Fibroblast of lung (primary cell): ENCODE measurements around the gene REXO5. TPM values are rescaled to one million over a fixed set of nuclear protein-coding genes. Genes with fewer than 3 reads are reported as not detected.

ENCODE experiments used
- DNase-seq, 2 donors: peaks; one replicate each; pipeline versions ENCODE4 v3.0.0 to v3.0.0-alpha.2; 2010; ENCODE audit warnings: low read depth in 2 of 2
- H2AFZ ChIP-seq: 2 replicates; pipeline ENCODE4 v1.5.1; 2012; ENCODE audit warnings: low read length, control low read depth, inconsistent platforms
- H3K27ac ChIP-seq: 2 replicates; pipeline ENCODE4 v1.5.1; 2011; ENCODE audit warnings: low read length, control low read depth; ENCODE audit not compliant: insufficient read depth
- H3K27me3 ChIP-seq: 2 replicates; pipeline ENCODE4 v1.5.1; 2011; ENCODE audit warnings: mild to moderate bottlenecking, low read length; ENCODE audit not compliant: control insufficient read depth, insufficient read depth
- H3K36me3 ChIP-seq: 2 replicates; pipeline ENCODE4 v1.5.1; 2011; ENCODE audit warnings: low read length; ENCODE audit not compliant: control insufficient read depth, insufficient read depth
- H3K4me1 ChIP-seq: 2 replicates; pipeline ENCODE4 v1.5.1; 2011; ENCODE audit warnings: low read length; ENCODE audit not compliant: control insufficient read depth, insufficient read depth; ENCODE audit errors: extremely low read depth
- H3K4me2 ChIP-seq: 2 replicates; pipeline ENCODE4 v1.5.1; 2011; ENCODE audit warnings: low read length, control low read depth; ENCODE audit not compliant: insufficient read depth; ENCODE audit errors: extremely low read depth
- H3K4me3 ChIP-seq, 4 experiments: fragments of 200-600 bp in 1 of 4; sonication (generic) in 1 of 4; replicated peaks in 1 of 4; 2 replicates each; pipeline ENCODE4 v1.5.1; 2011 to 2016; ENCODE audit warnings: low read length in 4 of 4, low read depth in 3 of 4, mild to moderate bottlenecking in 3 of 4, control low read depth in 2 of 4, inconsistent platforms in 1 of 4, mixed read lengths in 1 of 4; ENCODE audit not compliant: insufficient read depth in 1 of 4; ENCODE audit errors: control extremely low read depth in 1 of 4
- H3K79me2 ChIP-seq: 2 replicates; pipeline ENCODE4 v1.5.1; 2012; ENCODE audit warnings: mild to moderate bottlenecking, low read length, inconsistent platforms; ENCODE audit not compliant: control insufficient read depth, insufficient read depth
- H3K9ac ChIP-seq: 2 replicates; pipeline ENCODE4 v1.5.1; 2011; ENCODE audit warnings: mild to moderate bottlenecking, low read length, control low read depth; ENCODE audit not compliant: insufficient read depth
- H3K9me3 ChIP-seq: 2 replicates; pipeline ENCODE4 v1.5.1; 2012; ENCODE audit warnings: low read depth, low read length; ENCODE audit not compliant: control insufficient read depth, insufficient read depth
- H4K20me1 ChIP-seq: 2 replicates; pipeline ENCODE4 v1.5.1; 2011; ENCODE audit warnings: low read length; ENCODE audit not compliant: control insufficient read depth, insufficient read depth; ENCODE audit errors: extremely low read depth
- EZH2 ChIP-seq: IDR thresholded peaks from 2 replicates; pipeline ENCODE4 v1.5.1; 2012; ENCODE audit warnings: low read length, control low read depth, mild to moderate bottlenecking; ENCODE audit errors: missing control alignments
- polyA plus RNA-seq, 2 donors: library from polyadenylated mRNA; depleted of rRNA in 1 of 2; stranded (reverse) in 1 of 2; unstranded in 1 of 2; fragments of >200 nt; gene quantifications; 2 replicates each; pipeline ENCODE4 v1.2.1, GENCODE V29; 2011 to 2012; ENCODE audit warnings: missing spikeins in 1 of 2
- total RNA-seq: library from RNA; depleted of rRNA; stranded (reverse); fragments of >200 nt; gene quantifications from 2 replicates; pipeline ENCODE4 v1.2.1, GENCODE V29; 2014
- TF ChIP-seq, protein P1 (sequence below), 2 donors: IDR thresholded peaks in 1 of 2; conservative IDR thresholded peaks in 1 of 2; 1 replicate in 1 of 2; 2 replicates in 1 of 2; pipeline ENCODE4 v1.5.1; 2011 to 2012; ENCODE audit warnings: low read length in 2 of 2, control low read depth in 1 of 2, inconsistent platforms in 1 of 2, low read depth in 1 of 2, mild to moderate bottlenecking in 1 of 2

The REXO5 gene
- total and polyA plus RNA-seq, 2 donors (not counting 1 experiment from before 2014, with no cell fraction given) = 5.6 to 9.1 TPM

DNA sequence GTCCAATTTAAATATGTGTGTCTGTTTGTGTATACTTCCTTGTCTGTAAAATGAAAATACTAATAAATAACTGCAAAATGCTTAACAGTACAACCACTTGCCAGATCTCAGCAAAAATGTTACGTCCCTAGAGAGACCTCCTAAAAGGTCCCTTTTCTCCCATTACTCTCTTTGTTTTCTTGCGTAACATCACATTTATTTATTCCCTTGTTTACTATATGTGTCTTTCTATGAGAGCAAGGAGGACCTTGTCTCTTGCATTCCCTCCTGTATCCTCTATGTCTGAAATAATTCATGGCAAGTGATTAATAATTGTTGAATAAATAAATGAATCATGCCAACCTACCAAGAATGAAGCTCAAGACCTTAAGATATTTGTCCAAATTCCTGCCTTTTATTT lies 40.6 kb upstream of the REXO5 start:
- Histone ChIP-seq H4K20me1 (no peaks in the 10 kb centered on the region), H2AFZ (no peak overlapping the region), H3K4me2 (no peak overlapping the region), H3K36me3 (no peaks in the 10 kb centered on the region), H3K79me2 (no peaks in the 10 kb centered on the region), H3K27me3 (no peaks in the 10 kb centered on the region), H3K4me1 (no peaks in the 10 kb centered on the region), H3K9me3 (no peaks in the 10 kb centered on the region), H3K9ac (no peak overlapping the region), H3K4me3 (no peak overlapping the region), H3K27ac (no peak overlapping the region)
- no peak for TF ChIP-seq EZH2
- TF ChIP-seq, protein P1, sequence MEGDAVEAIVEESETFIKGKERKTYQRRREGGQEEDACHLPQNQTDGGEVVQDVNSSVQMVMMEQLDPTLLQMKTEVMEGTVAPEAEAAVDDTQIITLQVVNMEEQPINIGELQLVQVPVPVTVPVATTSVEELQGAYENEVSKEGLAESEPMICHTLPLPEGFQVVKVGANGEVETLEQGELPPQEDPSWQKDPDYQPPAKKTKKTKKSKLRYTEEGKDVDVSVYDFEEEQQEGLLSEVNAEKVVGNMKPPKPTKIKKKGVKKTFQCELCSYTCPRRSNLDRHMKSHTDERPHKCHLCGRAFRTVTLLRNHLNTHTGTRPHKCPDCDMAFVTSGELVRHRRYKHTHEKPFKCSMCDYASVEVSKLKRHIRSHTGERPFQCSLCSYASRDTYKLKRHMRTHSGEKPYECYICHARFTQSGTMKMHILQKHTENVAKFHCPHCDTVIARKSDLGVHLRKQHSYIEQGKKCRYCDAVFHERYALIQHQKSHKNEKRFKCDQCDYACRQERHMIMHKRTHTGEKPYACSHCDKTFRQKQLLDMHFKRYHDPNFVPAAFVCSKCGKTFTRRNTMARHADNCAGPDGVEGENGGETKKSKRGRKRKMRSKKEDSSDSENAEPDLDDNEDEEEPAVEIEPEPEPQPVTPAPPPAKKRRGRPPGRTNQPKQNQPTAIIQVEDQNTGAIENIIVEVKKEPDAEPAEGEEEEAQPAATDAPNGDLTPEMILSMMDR (conservative IDR thresholded peaks at IDR 0.05 in 1 of 2, IDR thresholded peaks at IDR 0.05 in 1 of 2; ENCODE audit: low read depth in 1 of 2, low read length in 2 of 2) = no peak
- DNase-seq = no peak

DNA sequence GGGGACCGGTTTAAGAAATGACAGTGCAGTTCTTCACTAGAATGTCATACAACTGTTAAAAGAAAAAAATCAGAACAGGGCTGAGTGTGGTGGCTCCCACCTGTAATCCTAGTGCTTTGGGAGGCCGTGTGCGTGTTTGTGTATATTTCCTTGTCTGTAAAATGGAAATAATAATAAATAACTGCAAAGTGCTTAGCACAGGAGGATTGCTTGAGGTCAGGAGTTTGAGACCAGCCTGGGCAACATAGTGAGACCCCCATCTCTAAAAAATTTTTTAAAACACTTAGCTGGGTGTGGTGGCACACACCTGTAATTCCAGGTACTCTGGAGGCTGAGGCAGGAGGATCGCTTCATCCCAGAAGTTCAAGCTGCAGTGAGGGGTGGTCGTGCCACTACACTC lies 40.0 kb upstream of the REXO5 start:
- Histone ChIP-seq H3K9ac (no peak overlapping the region), H3K4me1 (no peaks in the 10 kb centered on the region), H3K4me3 (no peak overlapping the region), H2AFZ (no peak overlapping the region), H3K27ac (no peak overlapping the region), H3K27me3 (no peaks in the 10 kb centered on the region), H3K79me2 (no peaks in the 10 kb centered on the region), H3K4me2 (no peak overlapping the region), H3K9me3 (no peaks in the 10 kb centered on the region), H4K20me1 (no peaks in the 10 kb centered on the region), H3K36me3 (no peaks in the 10 kb centered on the region)
- no peak for DNase-seq
- TF ChIP-seq, protein P1 (conservative IDR thresholded peaks at IDR 0.05 in 1 of 2, IDR thresholded peaks at IDR 0.05 in 1 of 2; ENCODE audit: low read depth in 1 of 2, low read length in 2 of 2) = no peak
- TF ChIP-seq EZH2 = no peak

GRCh38 chr16:20767577-20767976 lies 38.8 kb upstream of the REXO5 start:
- no peaks in the 10 kb centered on the region for H3K27me3 ChIP-seq
- no peak overlapping the region for H3K27ac ChIP-seq
- H2AFZ ChIP-seq = no peak overlapping the region
- no peaks in the 10 kb centered on the region for H3K79me2 ChIP-seq
- H3K4me3 ChIP-seq = no peak overlapping the region
- H3K36me3 ChIP-seq = no peaks in the 10 kb centered on the region
- H3K9ac ChIP-seq = no peak overlapping the region
- no peaks in the 10 kb centered on the region for H3K9me3 ChIP-seq
- DNase-seq = no peak
- H4K20me1 ChIP-seq = no peaks in the 10 kb centered on the region
- TF ChIP-seq EZH2 = no peak
- TF ChIP-seq, protein P1 (conservative IDR thresholded peaks at IDR 0.05 in 1 of 2, IDR thresholded peaks at IDR 0.05 in 1 of 2; ENCODE audit: low read depth in 1 of 2, low read length in 2 of 2) = no peak
- H3K4me2 ChIP-seq = no peak overlapping the region
- H3K4me1 ChIP-seq = no peaks in the 10 kb centered on the region
